Karpas-422 (cell line): ENCODE data around the gene DPP6. TPM values are rescaled to one million over a fixed set of nuclear protein-coding genes. Genes with fewer than 3 reads are reported as not detected.

Source experiments
- DNase-seq: peaks from one replicate; pipeline ENCODE4 v3.0.0-alpha.2; 2015
- H2AFZ ChIP-seq: fragments of 200-600 bp; sonication (generic); 2 replicates; pipeline ENCODE4 v1.6.1; 2014; ENCODE audit warnings: antibody characterized with exemption, low read length, mixed read lengths
- H3K27ac ChIP-seq: fragments of 200-600 bp; sonication (generic); 2 replicates; pipeline ENCODE4 v1.5.1; 2014; ENCODE audit warnings: mild to moderate bottlenecking, low read length, moderate library complexity
- H3K27me3 ChIP-seq: fragments of 200-600 bp; sonication (generic); 2 replicates; pipeline ENCODE4 v1.6.1; 2014; ENCODE audit warnings: low read length, mixed read lengths
- H3K36me3 ChIP-seq: fragments of 200-600 bp; sonication (generic); 2 replicates; pipeline ENCODE4 v1.6.1; 2014; ENCODE audit warnings: low read length, mixed read lengths; ENCODE audit not compliant: insufficient read depth
- H3K4me1 ChIP-seq: fragments of 200-600 bp; sonication (generic); 2 replicates; pipeline ENCODE4 v1.6.1; 2014; ENCODE audit warnings: mild to moderate bottlenecking, low read length, mixed read lengths
- H3K4me2 ChIP-seq: fragments of 200-600 bp; sonication (generic); 2 replicates; pipeline ENCODE4 v1.6.1; 2014; ENCODE audit warnings: low read length, low read depth, mild to moderate bottlenecking; ENCODE audit not compliant: poor library complexity, severe bottlenecking
- H3K4me3 ChIP-seq: fragments of 200-600 bp; sonication (generic); 2 replicates; pipeline ENCODE4 v1.5.1; 2014; ENCODE audit warnings: mild to moderate bottlenecking, antibody characterized with exemption, low read length, mixed read lengths
- H3K79me2 ChIP-seq: fragments of 200-600 bp; sonication (generic); 2 replicates; pipeline ENCODE4 v1.6.1; 2014; ENCODE audit warnings: mild to moderate bottlenecking, low read length, mixed read lengths
- H3K9ac ChIP-seq: fragments of 200-600 bp; sonication (generic); 2 replicates; pipeline ENCODE4 v1.6.0; 2014; ENCODE audit warnings: low read length
- H3K9me2 ChIP-seq: fragments of 200-600 bp; sonication (generic), shearing (Covaris generic); replicated peaks from 2 replicates; pipeline ENCODE4 v1.6.0; 2014; ENCODE audit warnings: mild to moderate bottlenecking, low read length, moderate library complexity; ENCODE audit not compliant: insufficient read depth
- H3K9me3 ChIP-seq: fragments of 300-700, 200-600 bp; sonication (generic); 2 replicates; pipeline ENCODE4 v1.6.1; 2014; ENCODE audit warnings: low read length, mixed read lengths
- H4K20me1 ChIP-seq: fragments of 200-600 bp; sonication (generic); 2 replicates; pipeline ENCODE4 v1.6.1; 2014; ENCODE audit warnings: mild to moderate bottlenecking, antibody characterized with exemption, low read length, low read depth; ENCODE audit not compliant: insufficient read depth
- total RNA-seq: library from RNA; depleted of rRNA; stranded (reverse); fragments of >200 nt; shearing (Covaris generic); gene quantifications from 2 replicates; pipeline ENCODE4 v1.2.3, GENCODE V29; 2014; ENCODE audit warnings: low replicate concordance

The DPP6 gene
- total RNA-seq, 1 experiment from 2014 or later: not detected

DNA sequence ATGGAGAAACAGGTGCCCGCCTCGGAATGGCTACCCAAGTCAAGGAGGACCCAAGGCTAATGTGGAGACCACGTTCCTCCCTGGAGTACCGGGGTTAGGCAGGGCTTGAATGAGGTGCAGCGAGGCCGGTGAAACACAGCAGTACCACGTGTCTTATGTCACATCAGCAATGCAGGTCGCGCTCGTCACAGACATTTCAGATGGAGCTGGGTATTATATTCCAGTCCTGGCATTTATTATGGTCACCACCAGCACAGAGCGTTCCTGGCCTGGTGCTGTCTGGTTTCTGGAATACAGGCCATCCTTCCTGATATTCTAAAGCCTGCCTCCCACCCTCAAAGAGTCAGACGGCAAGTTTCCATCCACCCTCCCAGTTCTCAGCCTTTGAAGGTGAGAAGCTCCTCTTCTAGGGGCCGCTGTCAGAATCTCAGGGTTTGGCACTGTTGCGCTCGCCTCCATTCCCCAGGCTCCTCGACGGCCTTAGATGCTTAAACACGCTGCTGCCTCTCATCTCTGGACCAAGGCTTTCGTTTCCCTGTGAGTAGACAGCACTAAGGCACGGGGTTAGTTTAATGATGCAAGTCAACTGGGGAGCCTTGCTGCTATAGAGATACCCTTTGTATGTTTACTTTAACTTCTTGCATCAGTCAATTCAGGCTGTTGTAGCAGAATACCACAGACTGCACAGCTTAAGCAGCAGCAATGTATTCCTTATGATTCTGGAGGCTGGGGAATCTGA lies 377.6 kb downstream of the DPP6 start:
- H3K4me3 ChIP-seq: no peak overlapping the region
- H3K27me3 ChIP-seq: no peaks in the 10 kb centered on the region
- no peak overlapping the region for H3K27ac ChIP-seq
- H3K4me2 ChIP-seq: no peak overlapping the region
- no peaks in the 10 kb centered on the region for H3K9me3 ChIP-seq
- no peaks in the 10 kb centered on the region for H4K20me1 ChIP-seq
- H3K36me3 ChIP-seq: no peaks in the 10 kb centered on the region
- DNase-seq: no peak
- no peak overlapping the region for H2AFZ ChIP-seq
- H3K9ac ChIP-seq: no peak overlapping the region
- H3K79me2 ChIP-seq: no peaks in the 10 kb centered on the region
- no peaks in the 10 kb centered on the region for H3K4me1 ChIP-seq
- no peaks in the 10 kb centered on the region for H3K9me2 ChIP-seq

DNA sequence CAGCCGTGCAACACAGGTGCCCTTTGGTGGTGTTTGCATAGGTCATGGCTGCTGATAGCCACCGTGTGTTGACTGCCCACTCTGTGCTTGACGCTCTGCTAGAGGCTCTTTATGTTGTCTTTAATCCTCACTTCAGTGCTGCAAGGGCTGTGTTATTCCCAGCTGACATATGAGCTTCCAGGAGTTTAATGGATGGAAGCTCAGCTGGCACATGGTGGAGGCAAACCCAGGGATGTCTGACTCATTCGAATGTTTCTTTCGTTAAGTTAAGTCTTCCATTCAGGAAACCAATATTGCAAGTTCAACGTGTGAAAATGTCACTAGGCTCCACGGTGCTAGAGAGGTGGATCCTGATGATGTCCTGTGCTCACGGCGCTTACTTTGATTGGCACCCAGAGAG lies 378.4 kb downstream of the DPP6 start:
- Histone ChIP-seq H3K9me2 (no peaks in the 10 kb centered on the region), H3K79me2 (no peaks in the 10 kb centered on the region), H3K4me1 (no peaks in the 10 kb centered on the region), H3K4me3 (no peak overlapping the region), H3K9me3 (no peaks in the 10 kb centered on the region), H4K20me1 (no peaks in the 10 kb centered on the region), H3K27ac (no peak overlapping the region), H3K4me2 (no peak overlapping the region), H3K9ac (no peak overlapping the region), H3K36me3 (no peaks in the 10 kb centered on the region), H3K27me3 (no peaks in the 10 kb centered on the region), H2AFZ (no peak overlapping the region)
- DNase-seq: no peak

DNA sequence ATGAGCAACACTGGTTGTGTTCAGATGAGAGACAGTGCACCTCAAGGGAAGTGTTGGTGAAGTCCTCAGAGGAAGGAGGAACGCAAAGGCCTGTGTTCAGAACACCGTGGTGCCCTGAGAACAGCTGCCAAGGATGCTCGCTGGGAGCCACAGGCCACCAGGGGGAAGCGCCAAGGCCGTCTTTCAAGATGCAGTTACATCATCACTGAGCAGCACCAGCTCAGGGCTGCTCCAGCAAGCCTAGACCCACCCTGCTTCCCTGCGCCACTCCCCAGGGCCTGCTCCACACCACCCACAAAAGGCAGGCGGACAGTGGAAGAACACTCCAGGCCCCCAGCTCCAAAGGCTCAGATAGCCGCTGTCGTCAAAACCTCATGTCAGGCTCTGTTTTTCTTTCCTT lies 378.8 kb downstream of the DPP6 start:
- Histone ChIP-seq H3K4me2 (no peak overlapping the region), H3K79me2 (no peaks in the 10 kb centered on the region), H3K27me3 (no peaks in the 10 kb centered on the region), H4K20me1 (no peaks in the 10 kb centered on the region), H3K36me3 (no peaks in the 10 kb centered on the region), H3K4me1 (no peaks in the 10 kb centered on the region), H2AFZ (no peak overlapping the region), H3K4me3 (no peak overlapping the region), H3K9ac (no peak overlapping the region), H3K27ac (no peak overlapping the region), H3K9me3 (no peaks in the 10 kb centered on the region), H3K9me2 (no peaks in the 10 kb centered on the region)
- DNase-seq: no peak

DNA sequence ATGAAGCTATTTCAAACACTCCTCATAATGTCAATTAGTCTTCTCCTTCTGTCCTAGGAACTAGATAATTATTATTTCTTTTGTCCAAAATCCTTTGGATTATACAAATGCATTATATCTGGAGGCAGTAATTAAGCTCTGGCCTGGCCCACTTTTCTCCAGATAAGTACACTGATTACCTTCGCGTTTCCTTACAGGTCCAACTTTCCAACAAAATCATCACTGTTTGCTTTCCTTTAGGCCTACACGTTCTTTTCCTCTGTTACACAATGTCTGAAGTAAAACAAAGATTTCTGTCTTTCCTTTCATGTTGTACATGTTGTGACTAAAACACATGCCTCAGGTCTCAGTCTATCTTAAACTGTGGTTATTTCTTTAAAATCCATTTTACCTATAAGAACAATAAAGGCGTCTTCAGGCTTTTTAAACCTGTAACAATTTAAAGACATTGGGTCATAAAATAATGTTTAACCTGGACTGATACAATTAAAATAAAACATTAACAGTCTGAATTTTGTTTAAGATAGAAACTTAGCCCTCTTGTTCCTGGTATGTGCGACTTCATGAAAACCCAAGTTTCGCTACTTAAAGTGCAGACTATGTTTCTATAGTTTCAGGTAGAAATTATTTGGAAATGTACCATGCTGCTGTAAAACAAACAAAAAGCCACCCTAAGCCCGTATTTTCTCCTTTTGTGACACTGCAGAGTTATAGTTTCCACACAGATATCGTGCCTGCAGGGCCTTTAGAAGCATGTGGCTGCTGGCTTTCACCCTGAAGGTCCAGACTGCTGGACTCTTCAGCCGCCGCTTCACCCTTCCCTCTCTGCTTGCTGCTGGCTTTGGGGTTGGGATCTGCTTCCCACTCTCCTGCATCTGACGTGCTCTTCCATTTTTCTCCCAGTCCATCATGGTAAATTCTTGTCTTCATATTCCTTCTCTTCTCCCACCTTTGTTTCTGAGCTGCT lies 381.7 kb downstream of the DPP6 start:
- Histone ChIP-seq H3K36me3 (no peaks in the 10 kb centered on the region), H3K4me1 (no peaks in the 10 kb centered on the region), H3K9me3 (no peaks in the 10 kb centered on the region), H2AFZ (no peak overlapping the region), H3K27me3 (no peaks in the 10 kb centered on the region), H4K20me1 (no peaks in the 10 kb centered on the region), H3K9me2 (no peaks in the 10 kb centered on the region), H3K27ac (no peak overlapping the region), H3K79me2 (no peaks in the 10 kb centered on the region), H3K9ac (no peak overlapping the region), H3K4me3 (no peak overlapping the region), H3K4me2 (no peak overlapping the region)
- no peak for DNase-seq

DNA sequence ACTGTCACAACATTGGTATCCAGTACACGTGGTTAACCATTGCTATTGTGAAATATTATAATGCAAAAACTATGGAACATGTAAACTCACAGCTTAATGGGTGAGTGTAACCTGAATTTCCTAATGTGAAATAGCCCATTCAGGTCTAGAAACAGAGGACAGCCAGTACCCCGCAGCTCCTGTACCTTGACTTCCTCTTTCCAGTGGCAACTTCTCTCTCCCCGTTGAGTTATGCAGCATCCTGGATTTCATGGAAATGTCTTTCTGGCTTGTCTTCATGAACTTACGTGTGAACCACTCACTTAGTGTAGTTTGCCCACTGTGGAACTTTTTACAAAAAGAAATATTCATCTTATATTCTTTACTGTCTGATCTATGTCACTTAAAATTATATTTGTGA lies 384.4 kb downstream of the DPP6 start:
- DNase-seq: no peak
- no peaks in the 10 kb centered on the region for H3K27me3 ChIP-seq
- H3K9me2 ChIP-seq: no peaks in the 10 kb centered on the region
- no peaks in the 10 kb centered on the region for H3K36me3 ChIP-seq
- H3K9me3 ChIP-seq: no peaks in the 10 kb centered on the region
- H2AFZ ChIP-seq: no peak overlapping the region
- no peaks in the 10 kb centered on the region for H3K4me1 ChIP-seq
- H3K4me3 ChIP-seq: no peak overlapping the region
- H3K4me2 ChIP-seq: no peak overlapping the region
- no peaks in the 10 kb centered on the region for H4K20me1 ChIP-seq
- H3K79me2 ChIP-seq: no peaks in the 10 kb centered on the region
- no peak overlapping the region for H3K9ac ChIP-seq
- no peak overlapping the region for H3K27ac ChIP-seq

DNA sequence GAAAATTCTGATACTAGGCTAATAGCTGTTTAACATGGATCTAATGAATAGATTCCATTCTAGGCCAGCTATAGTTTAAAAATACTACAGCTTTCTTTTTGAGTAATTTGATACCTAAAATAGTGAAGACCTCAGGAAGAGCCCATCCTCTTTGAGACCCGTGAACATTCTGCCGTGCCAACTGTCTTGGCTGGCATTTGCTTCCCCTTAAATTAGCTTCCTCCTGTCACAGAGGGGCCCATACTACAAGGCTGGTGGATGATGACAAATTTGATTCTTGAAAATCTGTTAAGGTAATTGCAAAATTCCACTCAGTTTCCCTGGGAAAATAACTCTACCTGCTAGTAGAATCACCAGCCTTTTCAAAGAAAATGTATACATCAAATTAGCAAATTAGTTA lies 385.0 kb downstream of the DPP6 start:
- H3K27me3 ChIP-seq: no peaks in the 10 kb centered on the region
- H3K27ac ChIP-seq: no peak overlapping the region
- H3K79me2 ChIP-seq: no peaks in the 10 kb centered on the region
- no peak overlapping the region for H2AFZ ChIP-seq
- no peaks in the 10 kb centered on the region for H3K36me3 ChIP-seq
- no peak overlapping the region for H3K9ac ChIP-seq
- H3K9me3 ChIP-seq: no peaks in the 10 kb centered on the region
- DNase-seq: no peak
- H3K4me3 ChIP-seq: no peak overlapping the region
- no peaks in the 10 kb centered on the region for H3K4me1 ChIP-seq
- no peaks in the 10 kb centered on the region for H4K20me1 ChIP-seq
- no peaks in the 10 kb centered on the region for H3K9me2 ChIP-seq
- H3K4me2 ChIP-seq: no peak overlapping the region

DNA sequence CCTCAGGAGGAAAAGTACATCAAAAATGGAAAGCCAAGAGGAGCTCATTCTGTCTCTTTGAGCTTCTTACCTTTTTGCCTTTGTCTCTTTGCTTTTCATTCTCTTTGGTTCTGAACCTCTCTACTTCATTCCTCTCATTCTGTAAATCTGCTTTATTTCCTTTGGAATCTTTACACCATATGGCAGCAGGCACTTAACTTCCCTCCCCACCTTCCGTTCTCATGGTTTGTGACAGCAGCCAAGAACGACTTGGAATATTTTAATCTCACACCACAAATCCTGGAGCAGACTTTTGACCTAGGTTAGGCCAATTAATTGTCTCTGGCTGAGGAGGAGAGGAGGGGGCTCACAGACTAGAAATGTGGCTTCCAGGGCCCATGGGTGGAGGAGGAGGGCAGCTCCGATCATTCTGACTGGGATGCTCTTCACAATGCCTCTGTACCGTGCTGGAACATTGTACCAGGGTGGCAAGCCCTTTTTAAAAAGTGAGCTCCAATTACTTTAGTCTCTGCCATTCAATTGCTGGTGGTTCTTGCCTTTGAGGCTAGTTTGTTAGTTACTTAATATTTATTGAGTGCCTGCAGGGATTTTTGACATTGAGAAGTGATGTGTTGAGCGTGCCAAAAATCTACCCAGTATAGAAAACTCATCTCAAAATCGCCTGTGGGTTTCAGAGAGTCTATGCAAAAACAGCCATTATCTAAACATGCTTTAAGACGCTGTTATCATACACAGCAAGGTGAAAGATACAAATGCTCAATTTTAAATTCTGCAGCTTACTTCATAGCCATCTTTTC lies 386.6 kb downstream of the DPP6 start:
- H2AFZ ChIP-seq: no peak overlapping the region

DNA sequence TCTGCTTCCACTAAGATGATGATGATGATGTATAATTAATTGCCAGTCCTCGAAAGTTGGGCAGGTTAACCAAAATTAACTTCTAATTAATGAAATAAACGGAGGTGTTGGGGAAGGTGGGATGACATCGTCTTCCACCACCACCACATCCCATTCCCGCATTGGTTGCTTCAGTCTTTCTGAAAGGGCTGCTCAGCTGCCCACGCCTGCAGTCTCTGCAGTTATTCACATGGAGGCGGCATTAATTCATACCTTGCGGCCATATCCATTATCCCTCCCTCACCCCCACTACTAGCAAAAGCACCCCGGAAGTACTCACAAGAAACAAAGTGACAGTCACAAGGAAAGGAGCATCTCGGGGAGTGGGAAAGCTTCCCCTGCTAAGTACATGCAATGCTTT lies 387.9 kb downstream of the DPP6 start:
- H3K79me2 ChIP-seq: no peaks in the 10 kb centered on the region
- no peak overlapping the region for H3K9ac ChIP-seq
- no peaks in the 10 kb centered on the region for H4K20me1 ChIP-seq
- no peak overlapping the region for H3K4me3 ChIP-seq
- no peaks in the 10 kb centered on the region for H3K4me1 ChIP-seq
- no peaks in the 10 kb centered on the region for H3K36me3 ChIP-seq
- H2AFZ ChIP-seq: no peak overlapping the region
- no peaks in the 10 kb centered on the region for H3K27me3 ChIP-seq
- no peaks in the 10 kb centered on the region for H3K9me3 ChIP-seq
- no peak for DNase-seq
- no peak overlapping the region for H3K27ac ChIP-seq
- no peaks in the 10 kb centered on the region for H3K9me2 ChIP-seq
- no peak overlapping the region for H3K4me2 ChIP-seq

More for the DNA sequence above, 386.6 kb downstream of the DPP6 start:
- DNase-seq: no peak
- H3K9ac ChIP-seq: no peak overlapping the region
- H3K9me3 ChIP-seq: no peaks in the 10 kb centered on the region
- H3K36me3 ChIP-seq: no peaks in the 10 kb centered on the region
- no peaks in the 10 kb centered on the region for H4K20me1 ChIP-seq
- no peaks in the 10 kb centered on the region for H3K9me2 ChIP-seq
- no peaks in the 10 kb centered on the region for H3K79me2 ChIP-seq
- H3K4me1 ChIP-seq: no peaks in the 10 kb centered on the region
- H3K27ac ChIP-seq: no peak overlapping the region
- H3K27me3 ChIP-seq: no peaks in the 10 kb centered on the region
- no peak overlapping the region for H3K4me2 ChIP-seq
- no peak overlapping the region for H3K4me3 ChIP-seq
